Body of pancreas (tissue), 4 donors: ENCODE data around the gene PGAP1.

ENCODE experiments used
- CTCF ChIP-seq, 7 experiments: fragments of 450-650 bp in 4 of 7; fragments of 200-600 bp in 3 of 7; sonication (generic) in 3 of 7; IDR thresholded peaks; one replicate each; pipeline ENCODE4 v1.5.1; 2016 to 2019; ENCODE audit warnings: antibody characterized with exemption in 7 of 7
- POLR2A ChIP-seq, 3 donors: fragments of 450-650 bp; IDR thresholded peaks; one replicate each; pipeline ENCODE4 v1.6.1; 2016; ENCODE audit warnings: antibody characterized with exemption in 3 of 3, mild to moderate bottlenecking in 2 of 3

GRCh38 chr2:196830701-196831100 is 95.8 kb downstream of the PGAP1 start:
- TF ChIP-seq CTCF (IDR thresholded peaks at IDR 0.05): no peak
- no peak for TF ChIP-seq POLR2A (IDR thresholded peaks at IDR 0.05)
